ENCODE measurements around the gene RFX8. TPM values are rescaled to one million over a fixed set of nuclear protein-coding genes. Genes with fewer than 3 reads are reported as not detected.
"Not testable (repeated sequence)": the region's sequence is repeated elsewhere in the genome, so short reads cannot be mapped to it uniquely, and the experiment has no call there.

RFX8 gene
- total RNA-seq, 2 donors from 2014 or later: 1.4 to 2.3 TPM

DNA sequence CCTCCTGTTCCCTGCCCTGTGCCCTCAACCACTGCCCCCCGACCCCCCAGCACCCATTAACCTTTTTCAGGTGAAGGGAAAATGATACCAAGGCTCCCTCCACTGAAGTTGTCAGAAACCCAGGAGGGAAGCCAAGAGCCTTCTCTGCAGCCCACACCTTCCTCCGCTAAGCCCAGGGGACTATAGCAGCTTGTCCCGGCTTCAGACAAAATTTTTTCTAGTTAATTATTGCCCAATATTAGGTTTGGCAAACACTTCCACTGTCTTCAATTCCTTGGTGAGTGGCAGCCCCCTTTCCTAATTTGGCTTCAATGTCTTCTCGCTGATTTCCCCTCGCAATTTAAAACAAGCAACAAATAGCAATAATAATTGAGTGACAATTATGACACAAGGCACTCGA lies 23.9 kb downstream of the RFX8 start:
- peaks cover 5% of the 10 kb centered on the region in 2 donors for H3K9me3 Mint-ChIP-seq
- peaks cover 16% of the 10 kb centered on the region for H3K4me1 Mint-ChIP-seq (ENCODE audit: low read depth)
- H3K27ac Mint-ChIP-seq: no peak overlapping the region
- DNase-seq (no peak), ATAC-seq (replicated peaks in 1 of 2) (no peak)
- H3K27me3 Mint-ChIP-seq (ENCODE audit: low read depth): peaks cover 23% of the 10 kb centered on the region
- no peak overlapping the region for H3K4me3 Mint-ChIP-seq
- H3K36me3 Mint-ChIP-seq (ENCODE audit: insufficient read depth in 2 of 2): peaks cover 5% of the 10 kb centered on the region in 2 donors

DNA sequence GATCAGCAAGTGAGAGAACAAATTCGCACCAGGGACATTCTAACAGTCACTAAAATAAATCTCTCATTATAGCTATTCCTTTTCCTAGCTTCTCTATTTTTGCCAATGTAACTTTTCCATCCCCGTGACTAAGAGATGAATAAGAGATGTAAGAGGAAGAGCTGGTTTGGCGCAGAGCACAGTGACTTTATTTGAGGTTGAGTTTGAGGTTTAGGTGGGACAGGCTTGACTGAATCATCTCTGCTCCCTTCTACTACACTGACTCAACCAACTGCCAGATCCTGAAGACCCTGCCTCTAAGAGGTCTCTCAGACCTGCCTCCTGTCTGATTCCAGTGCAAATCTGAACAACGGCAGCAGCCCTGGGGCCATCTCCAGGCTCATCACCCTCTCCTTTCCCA lies 28.0 kb downstream of the RFX8 start:
- ATAC-seq (replicated peaks in 1 of 2): peak; percentile 93 to 98

DNA sequence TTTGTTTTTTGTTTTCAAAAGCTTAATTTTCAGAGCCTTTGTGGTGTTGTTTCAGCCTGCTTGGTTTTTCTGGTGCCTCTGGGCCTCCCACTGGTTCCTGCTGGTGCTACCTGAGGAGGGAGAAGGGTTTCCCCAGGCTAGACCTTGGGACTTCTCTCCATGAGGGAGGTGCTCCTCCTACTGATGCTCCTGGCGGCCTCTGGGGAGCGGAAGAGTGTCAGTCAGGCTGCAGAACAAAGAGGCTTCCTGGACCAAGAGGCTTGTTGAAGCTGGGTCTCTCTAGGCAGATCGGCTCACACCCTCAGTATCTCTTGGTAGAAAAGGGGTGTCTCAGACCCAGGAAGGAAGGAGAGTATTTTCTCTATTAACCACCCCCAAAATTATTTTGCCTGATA lies 32.2 kb downstream of the RFX8 start:
- Mint-ChIP-seq H3K4me3 (peak overlapping the region in 1 of 2 donors; percentile 58), H3K27me3 (ENCODE audit: low read depth) (peaks cover 2% of the 10 kb centered on the region), H3K9me3 (peaks cover 2 to 4% of the 10 kb centered on the region in 2 donors), H3K4me1 (ENCODE audit: low read depth) (peaks cover 49% of the 10 kb centered on the region), H3K36me3 (ENCODE audit: insufficient read depth in 2 of 2) (peaks cover 2 to 13% of the 10 kb centered on the region in 2 donors), H3K27ac (no peak overlapping the region)
- ATAC-seq (replicated peaks in 1 of 2) (no peak), DNase-seq (no peak)

More for the DNA sequence above, 28.0 kb downstream of the RFX8 start:
- H3K4me1 Mint-ChIP-seq (ENCODE audit: low read depth): peaks cover 26% of the 10 kb centered on the region
- peaks cover 5 to 13% of the 10 kb centered on the region in 2 donors for H3K36me3 Mint-ChIP-seq (ENCODE audit: insufficient read depth in 2 of 2)
- peaks cover 23% of the 10 kb centered on the region for H3K27me3 Mint-ChIP-seq (ENCODE audit: low read depth)
- peak; percentile 17 to 37 for DNase-seq
- H3K27ac Mint-ChIP-seq: no peak overlapping the region
- H3K4me3 Mint-ChIP-seq: peak overlapping the region; percentile 2 to 22
- peaks cover 4 to 5% of the 10 kb centered on the region in 2 donors for H3K9me3 Mint-ChIP-seq

DNA sequence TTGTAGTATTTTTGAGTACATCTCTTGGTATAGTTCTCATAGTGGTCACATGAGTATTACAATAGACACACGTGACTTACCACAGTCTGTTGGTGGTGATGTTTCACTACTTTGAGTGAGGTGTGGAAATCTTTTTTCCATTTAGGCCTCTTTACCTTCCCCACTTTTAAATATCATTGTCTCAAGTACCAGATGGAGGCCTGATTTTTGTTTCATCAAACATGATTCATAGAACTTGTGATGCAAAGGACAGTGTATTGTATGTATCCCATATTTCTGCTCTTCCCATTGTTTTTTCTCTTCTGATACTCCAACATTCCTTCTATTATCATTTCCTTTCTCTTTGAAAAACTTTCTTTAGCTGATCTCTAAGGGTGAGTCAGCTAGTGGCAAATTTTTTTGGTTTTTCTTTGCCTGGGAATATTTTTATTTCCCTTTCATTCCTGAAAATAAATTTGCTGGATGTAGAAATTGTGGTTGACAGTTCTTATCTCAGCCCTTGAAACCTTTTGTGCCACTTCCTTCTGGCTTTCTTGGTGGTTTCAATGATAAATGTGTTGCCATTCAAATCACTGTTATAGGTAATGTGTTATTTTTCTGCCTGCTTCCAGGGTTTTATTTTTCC lies 32.8 kb downstream of the RFX8 start:
- H3K4me3 Mint-ChIP-seq: peak overlapping the region in 1 of 2 donors; percentile 58
- no peaks in the 10 kb centered on the region for H3K27me3 Mint-ChIP-seq (ENCODE audit: low read depth)
- H3K36me3 Mint-ChIP-seq (ENCODE audit: insufficient read depth in 2 of 2): peaks cover 2 to 12% of the 10 kb centered on the region in 2 donors
- H3K4me1 Mint-ChIP-seq (ENCODE audit: low read depth): peaks cover 44% of the 10 kb centered on the region
- H3K9me3 Mint-ChIP-seq: peaks cover 2 to 4% of the 10 kb centered on the region in 2 donors
- H3K27ac Mint-ChIP-seq: peak overlapping the region; percentile 81
- DNase-seq (no peak), ATAC-seq (replicated peaks in 1 of 2) (peak; percentile 42 to 50)

DNA sequence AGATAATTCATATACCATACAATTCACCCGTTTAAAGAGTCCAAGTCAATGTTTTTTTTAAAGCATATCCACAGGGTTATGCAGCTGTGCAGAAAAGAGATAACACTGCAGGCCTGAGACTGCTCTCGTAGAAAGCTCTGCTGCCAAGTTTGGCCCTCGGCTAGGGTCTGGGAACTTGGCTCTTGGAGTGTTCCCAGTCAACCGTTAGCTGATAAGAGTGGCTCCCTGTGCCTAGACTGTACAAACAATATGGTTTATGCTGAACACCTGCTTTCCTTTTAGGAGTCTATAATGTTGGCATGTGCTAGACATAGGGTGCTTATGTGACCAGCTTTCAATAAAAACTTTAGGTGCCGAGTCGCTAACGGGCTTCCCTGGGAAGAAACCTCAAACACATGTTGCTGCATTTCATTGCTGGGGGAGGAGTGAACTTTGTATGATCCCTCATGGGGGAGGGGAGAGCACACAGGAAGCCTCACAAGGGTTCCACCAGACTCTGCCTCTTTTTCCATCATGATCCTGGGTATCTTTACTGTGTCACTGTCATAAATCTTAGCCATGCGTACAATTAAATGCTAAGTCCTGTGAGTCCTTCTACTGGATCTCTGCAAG lies 34.7 kb downstream of the RFX8 start:
- peaks cover 35% of the 10 kb centered on the region for H3K4me1 Mint-ChIP-seq (ENCODE audit: low read depth)
- DNase-seq (no peak), ATAC-seq (replicated peaks in 1 of 2) (no peak)
- peaks cover 2 to 8% of the 10 kb centered on the region in 2 donors for H3K36me3 Mint-ChIP-seq (ENCODE audit: insufficient read depth in 2 of 2)
- H3K9me3 Mint-ChIP-seq: peaks cover 2 to 4% of the 10 kb centered on the region in 2 donors
- no peak overlapping the region for H3K27ac Mint-ChIP-seq
- H3K27me3 Mint-ChIP-seq (ENCODE audit: low read depth): peaks cover 9% of the 10 kb centered on the region
- no peak overlapping the region for H3K4me3 Mint-ChIP-seq

DNA sequence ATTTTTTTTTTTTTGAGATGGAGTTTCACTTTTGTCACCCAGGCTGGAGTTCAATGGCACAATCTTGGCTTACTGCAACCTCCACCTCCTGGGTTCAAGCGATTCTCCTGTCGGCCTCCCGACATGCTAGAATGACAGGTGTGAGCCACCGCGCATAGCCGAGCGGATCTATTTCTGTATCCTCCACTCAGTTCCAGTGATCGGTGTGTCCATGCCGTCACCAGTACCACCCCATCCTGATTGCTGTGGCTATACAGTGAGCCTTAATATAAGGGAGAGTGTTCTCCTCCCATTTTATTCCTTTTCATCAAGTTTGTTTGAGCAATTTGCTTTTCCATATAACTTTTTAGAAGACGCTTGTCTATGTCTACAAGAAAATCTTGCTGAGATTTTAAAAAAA lies 35.2 kb downstream of the RFX8 start:
- no peak for ATAC-seq (replicated peaks in 1 of 2)

DNA sequence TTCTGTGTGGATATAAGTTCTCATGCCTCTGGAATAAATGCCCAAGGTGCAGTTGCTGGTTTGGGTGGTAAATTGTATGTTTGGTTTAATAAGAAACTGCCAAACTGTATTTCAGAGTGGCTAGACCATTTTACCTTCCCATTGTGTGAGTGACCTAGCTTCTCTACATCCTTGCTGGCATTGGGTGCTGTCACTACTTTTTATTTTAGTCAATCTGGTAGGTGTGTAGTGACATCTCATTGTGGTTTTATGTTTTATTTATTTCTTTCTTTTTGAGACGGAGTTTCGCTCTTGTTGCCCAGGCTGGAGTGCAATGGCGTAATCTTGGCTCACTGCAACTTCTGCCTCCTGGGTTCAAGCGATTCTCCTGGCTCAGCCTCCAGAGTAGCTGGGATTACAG lies 36.4 kb downstream of the RFX8 start:
- H3K27ac Mint-ChIP-seq; H3K9me3 Mint-ChIP-seq; H3K27me3 Mint-ChIP-seq (ENCODE audit: low read depth); H3K36me3 Mint-ChIP-seq (ENCODE audit: insufficient read depth in 2 of 2): not testable (repeated sequence)
- Mint-ChIP-seq H3K4me1 (ENCODE audit: low read depth) (peaks cover 35% of the 10 kb centered on the region), H3K4me3 (peak overlapping the region in 1 of 2 donors; percentile 5)
- ATAC-seq (replicated peaks in 1 of 2) (peak; percentile 92 to 95), DNase-seq (peak; percentile 23 to 36)

More for the DNA sequence above, 35.2 kb downstream of the RFX8 start:
- peaks cover 35% of the 10 kb centered on the region for H3K4me1 Mint-ChIP-seq (ENCODE audit: low read depth)
- no peak for DNase-seq
- no peak overlapping the region for H3K4me3 Mint-ChIP-seq
- peaks cover 0 to 1% of the 10 kb centered on the region in 2 donors for H3K9me3 Mint-ChIP-seq
- H3K27me3 Mint-ChIP-seq (ENCODE audit: low read depth): peaks cover 9% of the 10 kb centered on the region
- H3K27ac Mint-ChIP-seq: no peak overlapping the region
- peaks cover 0 to 6% of the 10 kb centered on the region in 2 donors for H3K36me3 Mint-ChIP-seq (ENCODE audit: insufficient read depth in 2 of 2)

DNA sequence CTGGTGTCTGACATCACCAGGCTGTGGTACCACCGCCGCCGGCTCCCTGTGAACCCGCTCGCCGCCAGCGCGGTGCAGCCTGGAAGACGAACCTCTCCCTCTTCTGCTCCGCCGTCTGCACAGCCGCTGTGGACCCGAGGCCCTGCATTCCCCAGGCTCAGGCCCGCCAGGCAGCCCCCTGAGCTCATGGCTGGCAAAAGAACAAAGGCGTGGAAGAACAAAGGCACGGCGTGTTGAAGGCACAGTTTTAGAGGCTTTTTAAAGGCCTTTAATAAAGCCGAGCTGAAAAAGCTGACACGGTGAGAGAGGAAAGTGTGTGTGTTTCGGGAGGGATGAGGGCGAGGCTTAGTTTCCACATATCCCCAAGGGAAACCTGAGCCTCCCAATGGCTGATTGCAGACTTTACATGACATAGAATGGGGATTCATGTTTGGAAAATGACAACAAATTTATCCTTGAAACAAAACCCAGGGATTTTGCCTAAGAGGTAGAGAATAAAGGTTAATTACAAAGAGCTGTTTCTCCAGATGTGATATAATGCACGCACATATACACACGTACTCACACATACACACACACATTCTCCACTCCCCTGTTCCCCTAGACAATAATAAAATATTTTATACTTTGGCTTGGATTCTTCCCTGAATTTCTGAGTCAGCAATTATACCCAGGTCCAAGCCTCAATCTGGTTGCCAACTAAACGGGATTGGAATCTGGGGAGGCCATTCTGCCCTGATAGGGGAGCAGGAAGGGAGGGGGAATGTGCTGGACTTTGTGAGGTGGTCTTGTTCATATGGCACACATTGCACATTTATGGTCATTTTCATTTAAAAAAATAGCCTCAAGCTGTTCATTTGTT lies 39.7 kb downstream of the RFX8 start:
- Mint-ChIP-seq H3K4me3 (no peak overlapping the region), H3K9me3 (no peaks in the 10 kb centered on the region), H3K4me1 (ENCODE audit: low read depth) (peaks cover 17% of the 10 kb centered on the region), H3K27ac (no peak overlapping the region), H3K27me3 (ENCODE audit: low read depth) (peaks cover 9% of the 10 kb centered on the region), H3K36me3 (ENCODE audit: insufficient read depth in 2 of 2) (no peaks in the 10 kb centered on the region)
- no peak for DNase-seq
- ATAC-seq (replicated peaks in 1 of 2): no peak

DNA sequence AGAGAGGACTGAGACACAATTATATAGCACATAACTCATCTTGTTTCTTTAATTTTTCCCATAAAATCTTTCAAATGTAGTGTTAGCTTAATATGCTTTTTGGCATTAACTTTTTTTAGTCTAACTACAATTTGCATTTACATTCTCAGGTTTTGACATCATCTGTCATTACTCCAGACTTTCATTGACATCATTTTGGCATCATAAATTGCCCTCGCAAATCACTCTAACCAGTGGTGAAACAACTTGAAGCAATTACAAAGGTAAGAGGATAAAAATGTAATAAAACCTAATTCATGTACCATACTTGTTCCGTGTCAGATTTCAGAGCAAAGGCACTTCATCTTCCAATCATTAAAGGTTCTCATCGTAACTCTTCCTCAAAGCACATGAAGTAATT lies 41.4 kb downstream of the RFX8 start:
- peaks cover under 1% of the 10 kb centered on the region for H3K4me1 Mint-ChIP-seq (ENCODE audit: low read depth)
- H3K36me3 Mint-ChIP-seq (ENCODE audit: insufficient read depth in 2 of 2): no peaks in the 10 kb centered on the region
- H3K4me3 Mint-ChIP-seq: no peak overlapping the region
- H3K27ac Mint-ChIP-seq: no peak overlapping the region
- H3K9me3 Mint-ChIP-seq: no peaks in the 10 kb centered on the region
- DNase-seq (no peak), ATAC-seq (replicated peaks in 1 of 2) (no peak)
- H3K27me3 Mint-ChIP-seq (ENCODE audit: low read depth): peaks cover 9% of the 10 kb centered on the region

DNA sequence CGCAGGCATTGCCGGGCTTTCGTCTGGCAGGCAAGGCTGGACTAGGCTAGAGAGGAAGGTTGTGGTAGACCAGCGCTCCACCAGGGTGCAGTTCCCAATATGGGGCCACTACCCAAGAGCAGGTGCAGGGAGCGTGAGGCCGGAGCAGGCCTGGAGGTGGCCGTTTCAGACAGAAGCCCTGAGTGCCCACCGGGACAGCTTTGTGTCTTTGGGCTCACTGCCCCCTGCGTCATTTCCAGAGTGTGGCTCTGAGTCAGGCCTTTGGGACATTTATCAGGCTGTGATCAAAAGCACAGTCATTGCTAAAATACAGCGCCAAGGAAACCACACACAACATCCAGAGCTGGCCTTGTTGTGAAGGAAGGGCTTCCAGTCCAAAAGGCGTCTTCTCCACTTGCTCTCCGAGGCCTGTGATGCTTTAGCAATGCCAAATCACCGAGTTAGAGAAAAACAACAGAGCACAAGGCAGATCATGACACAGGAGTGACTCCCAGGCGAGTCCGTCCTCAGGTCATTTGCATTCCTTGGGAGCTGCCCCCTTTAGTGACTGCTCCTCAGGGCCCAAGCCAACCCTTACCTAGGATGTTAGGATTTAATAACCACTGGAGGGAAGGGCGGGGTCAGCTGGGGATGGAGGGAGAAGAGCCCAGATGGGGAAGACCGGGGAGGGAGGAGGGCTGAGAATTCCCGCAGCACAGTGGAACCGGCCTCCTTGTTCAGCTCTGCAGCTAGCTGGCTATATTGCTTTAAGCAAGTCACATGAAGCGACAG lies 42.3 kb downstream of the RFX8 start:
- ATAC-seq (replicated peaks in 1 of 2) (peak; percentile 57 to 64), DNase-seq (peak; percentile 6 to 25)
- H3K4me3 Mint-ChIP-seq: no peak overlapping the region
- no peaks in the 10 kb centered on the region for H3K36me3 Mint-ChIP-seq (ENCODE audit: insufficient read depth in 2 of 2)
- H3K27me3 Mint-ChIP-seq (ENCODE audit: low read depth): peaks cover 9% of the 10 kb centered on the region
- H3K4me1 Mint-ChIP-seq (ENCODE audit: low read depth): no peaks in the 10 kb centered on the region
- H3K27ac Mint-ChIP-seq: no peak overlapping the region
- H3K9me3 Mint-ChIP-seq: no peaks in the 10 kb centered on the region

DNA sequence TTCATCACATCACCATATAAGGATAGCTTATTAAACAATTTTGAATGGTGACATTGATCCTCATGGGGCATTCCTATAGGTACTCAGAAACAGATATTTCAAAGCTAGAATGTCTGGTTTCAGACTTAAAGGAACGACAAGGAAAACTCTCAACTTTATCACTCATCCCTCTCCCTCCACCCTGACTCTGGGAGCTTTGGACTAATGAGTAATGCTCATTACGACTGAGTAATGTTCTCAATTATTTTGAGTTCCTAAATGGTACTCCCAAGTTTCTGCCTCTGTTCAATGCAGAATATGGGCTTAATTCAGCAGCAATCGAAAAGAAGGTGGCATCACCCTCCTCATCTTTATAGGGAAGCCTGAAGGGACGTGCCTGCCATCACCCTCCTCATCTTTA lies 43.4 kb downstream of the RFX8 start:
- Mint-ChIP-seq H3K4me1 (ENCODE audit: low read depth) (no peaks in the 10 kb centered on the region), H3K9me3 (no peaks in the 10 kb centered on the region), H3K4me3 (no peak overlapping the region), H3K27me3 (ENCODE audit: low read depth) (peaks cover 6% of the 10 kb centered on the region), H3K36me3 (ENCODE audit: insufficient read depth in 2 of 2) (no peaks in the 10 kb centered on the region), H3K27ac (no peak overlapping the region)
- no peak for DNase-seq
- ATAC-seq (replicated peaks in 1 of 2): no peak

DNA sequence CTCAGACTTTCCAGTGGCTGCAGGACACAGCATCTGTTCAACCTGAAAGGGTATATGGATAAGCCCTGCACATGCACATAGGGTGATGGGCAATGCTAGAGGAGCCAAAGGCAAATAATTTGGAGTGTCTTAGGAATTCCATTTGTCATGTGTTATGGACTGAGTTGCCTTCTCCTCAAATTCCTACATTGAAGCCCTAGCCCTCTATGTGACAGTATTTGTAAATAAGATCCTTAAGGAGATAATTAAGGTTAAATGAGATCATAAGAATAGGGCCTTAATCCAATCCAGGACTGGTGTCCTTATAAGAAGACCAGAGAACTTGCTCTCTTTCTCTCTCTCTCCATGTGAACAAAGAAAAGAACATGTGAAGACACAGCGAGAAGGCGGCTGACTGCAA lies 44.8 kb downstream of the RFX8 start:
- Mint-ChIP-seq H3K4me3 (no peak overlapping the region), H3K9me3 (no peaks in the 10 kb centered on the region), H3K27ac (no peak overlapping the region), H3K27me3 (ENCODE audit: low read depth) (no peaks in the 10 kb centered on the region), H3K36me3 (ENCODE audit: insufficient read depth in 2 of 2) (no peaks in the 10 kb centered on the region), H3K4me1 (ENCODE audit: low read depth) (no peaks in the 10 kb centered on the region)
- no peak for DNase-seq
- no peak for ATAC-seq (replicated peaks in 1 of 2)

Measured in activated T-cell treated with anti-CD3 and anti-CD28 coated beads, Interleukin-2, amount 50 U/mL, for 72 hours (primary cell).